Karpas-422 (cell line): ENCODE data around the gene NCKAP1. TPM values are rescaled to one million over a fixed set of nuclear protein-coding genes. Genes with fewer than 3 reads are reported as not detected.
"Not testable (repeated sequence)": the region's sequence is repeated elsewhere in the genome, so short reads cannot be mapped to it uniquely, and the experiment has no call there.

Experiments used
- DNase-seq: peaks from one replicate; pipeline ENCODE4 v3.0.0-alpha.2; 2015
- H2AFZ ChIP-seq: fragments of 200-600 bp; sonication (generic); 2 replicates; pipeline ENCODE4 v1.6.1; 2014; ENCODE audit warnings: antibody characterized with exemption, low read length, mixed read lengths
- H3K27ac ChIP-seq: fragments of 200-600 bp; sonication (generic); 2 replicates; pipeline ENCODE4 v1.5.1; 2014; ENCODE audit warnings: mild to moderate bottlenecking, low read length, moderate library complexity
- H3K27me3 ChIP-seq: fragments of 200-600 bp; sonication (generic); 2 replicates; pipeline ENCODE4 v1.6.1; 2014; ENCODE audit warnings: low read length, mixed read lengths
- H3K36me3 ChIP-seq: fragments of 200-600 bp; sonication (generic); 2 replicates; pipeline ENCODE4 v1.6.1; 2014; ENCODE audit warnings: low read length, mixed read lengths; ENCODE audit not compliant: insufficient read depth
- H3K4me1 ChIP-seq: fragments of 200-600 bp; sonication (generic); 2 replicates; pipeline ENCODE4 v1.6.1; 2014; ENCODE audit warnings: mild to moderate bottlenecking, low read length, mixed read lengths
- H3K4me2 ChIP-seq: fragments of 200-600 bp; sonication (generic); 2 replicates; pipeline ENCODE4 v1.6.1; 2014; ENCODE audit warnings: low read length, low read depth, mild to moderate bottlenecking; ENCODE audit not compliant: poor library complexity, severe bottlenecking
- H3K4me3 ChIP-seq: fragments of 200-600 bp; sonication (generic); 2 replicates; pipeline ENCODE4 v1.5.1; 2014; ENCODE audit warnings: mild to moderate bottlenecking, antibody characterized with exemption, low read length, mixed read lengths
- H3K79me2 ChIP-seq: fragments of 200-600 bp; sonication (generic); 2 replicates; pipeline ENCODE4 v1.6.1; 2014; ENCODE audit warnings: mild to moderate bottlenecking, low read length, mixed read lengths
- H3K9ac ChIP-seq: fragments of 200-600 bp; sonication (generic); 2 replicates; pipeline ENCODE4 v1.6.0; 2014; ENCODE audit warnings: low read length
- H3K9me2 ChIP-seq: fragments of 200-600 bp; sonication (generic), shearing (Covaris generic); replicated peaks from 2 replicates; pipeline ENCODE4 v1.6.0; 2014; ENCODE audit warnings: mild to moderate bottlenecking, low read length, moderate library complexity; ENCODE audit not compliant: insufficient read depth
- H3K9me3 ChIP-seq: fragments of 300-700, 200-600 bp; sonication (generic); 2 replicates; pipeline ENCODE4 v1.6.1; 2014; ENCODE audit warnings: low read length, mixed read lengths
- H4K20me1 ChIP-seq: fragments of 200-600 bp; sonication (generic); 2 replicates; pipeline ENCODE4 v1.6.1; 2014; ENCODE audit warnings: mild to moderate bottlenecking, antibody characterized with exemption, low read length, low read depth; ENCODE audit not compliant: insufficient read depth
- total RNA-seq: library from RNA; depleted of rRNA; stranded (reverse); fragments of >200 nt; shearing (Covaris generic); gene quantifications from 2 replicates; pipeline ENCODE4 v1.2.3, GENCODE V29; 2014; ENCODE audit warnings: low replicate concordance

Gene NCKAP1
- total RNA-seq, 1 experiment from 2014 or later, result not detected

DNA sequence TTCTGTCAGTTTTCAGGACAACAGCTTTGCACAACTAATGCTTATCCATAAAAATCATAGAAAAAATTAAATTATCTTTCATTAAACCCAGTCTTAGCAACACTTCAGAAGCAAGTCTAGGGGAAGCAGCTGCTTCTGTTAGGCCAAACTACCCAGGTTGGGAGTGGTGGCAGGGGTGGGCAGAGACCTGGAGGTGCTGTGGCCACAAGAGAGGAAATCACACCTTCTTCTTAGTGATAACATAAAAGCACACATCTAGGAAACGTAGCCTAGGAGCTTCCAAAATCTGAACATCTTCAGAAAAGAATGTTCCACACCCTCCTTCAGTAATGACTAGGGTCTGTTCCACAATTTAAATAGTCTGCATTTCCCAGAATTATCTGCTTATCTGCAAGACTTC lies 139.5 kb downstream of the NCKAP1 start:
- Histone ChIP-seq H3K9me3 (no peaks in the 10 kb centered on the region), H3K27ac (no peak overlapping the region), H3K36me3 (no peaks in the 10 kb centered on the region), H3K4me2 (no peak overlapping the region), H3K9ac (no peak overlapping the region), H3K9me2 (no peaks in the 10 kb centered on the region), H3K4me3 (no peak overlapping the region), H3K27me3 (no peaks in the 10 kb centered on the region), H3K79me2 (no peaks in the 10 kb centered on the region), H2AFZ (no peak overlapping the region), H3K4me1 (no peaks in the 10 kb centered on the region), H4K20me1 (no peaks in the 10 kb centered on the region)
- no peak for DNase-seq

DNA sequence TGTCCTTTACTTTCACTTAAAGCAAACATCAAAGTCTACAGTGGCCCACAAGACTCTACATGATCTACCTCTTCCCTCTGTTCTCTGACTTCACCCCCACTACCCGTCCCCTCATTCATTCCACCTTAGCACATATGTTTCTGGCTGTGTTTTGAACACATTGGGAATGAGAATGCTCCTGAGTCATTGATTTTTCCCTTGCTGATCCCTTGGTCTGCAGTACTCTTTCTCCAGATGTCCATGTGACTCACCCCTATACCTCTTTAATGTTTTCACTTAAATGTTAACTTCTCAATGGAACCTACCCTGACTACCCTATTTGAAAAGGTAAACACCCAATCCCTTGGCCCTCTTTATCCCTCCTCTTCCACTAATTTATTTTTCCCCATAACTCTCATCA lies 141.1 kb downstream of the NCKAP1 start:
- H4K20me1 ChIP-seq, result no peaks in the 10 kb centered on the region
- no peak overlapping the region for H3K27ac ChIP-seq

DNA sequence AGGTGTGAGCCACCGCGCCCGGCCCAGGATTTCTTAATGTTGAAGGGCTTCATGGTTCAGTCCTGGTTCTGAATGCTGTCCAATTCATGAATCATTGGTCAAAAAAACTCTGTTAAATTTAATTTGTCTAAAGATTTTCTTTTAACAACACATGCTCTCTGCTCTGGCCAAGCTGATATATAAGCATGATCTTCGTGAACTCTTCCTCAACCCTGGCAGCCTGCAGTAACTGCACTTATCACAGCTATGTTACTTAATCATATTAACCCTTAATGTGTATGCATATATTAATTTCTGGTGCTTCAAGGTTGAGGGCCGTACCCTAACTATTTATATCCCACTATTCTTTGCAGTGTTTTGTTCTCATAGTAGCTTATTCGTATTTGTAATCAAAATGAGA lies 142.5 kb downstream of the NCKAP1 start:
- DNase-seq, result no peak
- no peaks in the 10 kb centered on the region for H3K79me2 ChIP-seq

More for the DNA sequence above, 141.1 kb downstream of the NCKAP1 start:
- no peak overlapping the region for H3K9ac ChIP-seq
- DNase-seq, result no peak
- H3K9me2 ChIP-seq, result no peaks in the 10 kb centered on the region
- no peak overlapping the region for H3K4me3 ChIP-seq
- H3K4me2 ChIP-seq, result no peak overlapping the region
- H3K36me3 ChIP-seq, result no peaks in the 10 kb centered on the region
- H3K79me2 ChIP-seq, result no peaks in the 10 kb centered on the region
- no peaks in the 10 kb centered on the region for H3K9me3 ChIP-seq
- H3K27me3 ChIP-seq, result no peaks in the 10 kb centered on the region
- H3K4me1 ChIP-seq, result no peaks in the 10 kb centered on the region
- no peak overlapping the region for H2AFZ ChIP-seq

DNA sequence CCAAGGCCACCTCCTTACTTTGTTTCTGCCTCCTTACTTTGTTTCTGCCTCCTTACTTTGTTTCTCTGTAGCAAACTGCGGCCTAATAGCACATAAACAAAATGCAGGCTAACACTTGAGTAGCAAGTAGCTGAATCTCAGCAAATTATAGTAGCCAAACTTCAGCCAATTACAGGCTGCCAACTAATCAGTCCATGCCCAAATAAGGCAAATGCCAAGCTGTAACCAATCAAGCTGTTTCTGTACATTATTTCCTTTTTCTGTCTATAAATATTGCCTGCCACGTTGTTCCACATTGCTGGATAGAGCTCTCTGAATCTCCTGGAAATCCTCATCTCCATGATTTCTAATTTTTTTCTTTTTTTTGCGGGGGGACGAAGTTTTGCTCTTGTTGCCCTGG lies 143.1 kb downstream of the NCKAP1 start:
- H4K20me1 ChIP-seq, result no peaks in the 10 kb centered on the region
- no peaks in the 10 kb centered on the region for H3K36me3 ChIP-seq
- no peak overlapping the region for H3K4me3 ChIP-seq
- no peaks in the 10 kb centered on the region for H3K9me3 ChIP-seq
- no peak overlapping the region for H3K27ac ChIP-seq
- H3K9ac ChIP-seq, result no peak overlapping the region
- H3K9me2 ChIP-seq, result no peaks in the 10 kb centered on the region
- DNase-seq, result no peak
- H3K79me2 ChIP-seq, result no peaks in the 10 kb centered on the region
- no peaks in the 10 kb centered on the region for H3K4me1 ChIP-seq
- H2AFZ ChIP-seq, result no peak overlapping the region
- H3K27me3 ChIP-seq, result no peaks in the 10 kb centered on the region
- H3K4me2 ChIP-seq, result no peak overlapping the region

More for the DNA sequence above, 142.5 kb downstream of the NCKAP1 start:
- H4K20me1 ChIP-seq, result no peaks in the 10 kb centered on the region
- H2AFZ ChIP-seq, result no peak overlapping the region
- H3K4me3 ChIP-seq, result no peak overlapping the region
- no peaks in the 10 kb centered on the region for H3K9me3 ChIP-seq
- H3K27me3 ChIP-seq, result no peaks in the 10 kb centered on the region
- H3K9ac ChIP-seq, result no peak overlapping the region
- no peak overlapping the region for H3K4me2 ChIP-seq
- H3K27ac ChIP-seq, result no peak overlapping the region
- H3K36me3 ChIP-seq, result no peaks in the 10 kb centered on the region
- no peaks in the 10 kb centered on the region for H3K9me2 ChIP-seq
- H3K4me1 ChIP-seq, result no peaks in the 10 kb centered on the region

DNA sequence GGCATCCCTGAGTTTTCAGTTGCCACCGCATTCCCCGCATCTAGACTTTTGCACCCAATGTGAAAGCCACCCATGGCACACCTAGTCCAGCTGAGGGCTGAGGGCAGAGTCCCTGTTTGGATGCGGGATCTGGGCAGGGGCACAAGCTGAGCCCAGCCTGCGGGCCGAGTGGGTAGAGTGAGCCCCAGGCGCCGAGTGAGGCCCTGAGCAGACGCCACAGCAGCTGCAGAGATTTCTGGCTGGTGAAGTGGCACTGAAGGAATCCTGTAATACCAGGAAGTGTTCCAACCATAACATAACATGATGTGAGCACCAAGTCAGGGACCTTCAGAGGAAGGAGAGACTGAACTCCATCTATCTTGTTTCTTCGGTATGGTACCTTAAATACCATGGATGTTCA lies 144.1 kb downstream of the NCKAP1 start:
- H3K27me3 ChIP-seq, result no peaks in the 10 kb centered on the region
- no peak overlapping the region for H3K27ac ChIP-seq
- H3K9me2 ChIP-seq, result no peaks in the 10 kb centered on the region
- H3K4me1 ChIP-seq, result no peaks in the 10 kb centered on the region
- H3K9ac ChIP-seq, result no peak overlapping the region
- no peaks in the 10 kb centered on the region for H3K79me2 ChIP-seq
- DNase-seq, result no peak
- no peak overlapping the region for H2AFZ ChIP-seq
- H3K36me3 ChIP-seq, result no peaks in the 10 kb centered on the region
- no peak overlapping the region for H3K4me2 ChIP-seq
- no peaks in the 10 kb centered on the region for H4K20me1 ChIP-seq
- no peaks in the 10 kb centered on the region for H3K9me3 ChIP-seq
- no peak overlapping the region for H3K4me3 ChIP-seq

DNA sequence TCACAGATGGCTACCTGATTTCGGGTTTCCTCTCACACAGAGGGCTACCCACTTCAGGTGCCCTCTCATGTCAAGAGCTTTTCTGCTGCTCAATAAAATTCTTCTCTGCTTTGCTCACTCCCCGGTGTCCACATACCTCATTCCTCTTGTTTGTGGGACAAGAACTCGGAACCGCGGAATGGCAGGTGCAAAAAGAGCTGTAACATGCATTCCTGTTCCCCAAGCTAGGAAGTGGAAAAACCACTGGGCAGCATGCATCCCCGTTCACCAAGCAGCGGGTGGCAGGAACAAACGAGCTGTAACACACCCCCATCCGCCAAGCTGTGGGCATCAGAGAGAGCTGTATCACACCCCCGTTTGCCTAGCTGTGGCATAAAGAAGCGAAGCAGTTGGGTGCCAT lies 144.6 kb downstream of the NCKAP1 start:
- no peaks in the 10 kb centered on the region for H3K27me3 ChIP-seq
- H3K79me2 ChIP-seq, result no peaks in the 10 kb centered on the region
- H3K9me2 ChIP-seq, result no peaks in the 10 kb centered on the region
- H3K4me3 ChIP-seq, result no peak overlapping the region
- no peak overlapping the region for H2AFZ ChIP-seq
- H3K9me3 ChIP-seq, result no peaks in the 10 kb centered on the region
- H3K9ac ChIP-seq, result no peak overlapping the region
- DNase-seq, result no peak
- H4K20me1 ChIP-seq, result no peaks in the 10 kb centered on the region
- no peaks in the 10 kb centered on the region for H3K36me3 ChIP-seq
- H3K4me2 ChIP-seq, result no peak overlapping the region
- no peak overlapping the region for H3K27ac ChIP-seq
- H3K4me1 ChIP-seq, result no peaks in the 10 kb centered on the region

DNA sequence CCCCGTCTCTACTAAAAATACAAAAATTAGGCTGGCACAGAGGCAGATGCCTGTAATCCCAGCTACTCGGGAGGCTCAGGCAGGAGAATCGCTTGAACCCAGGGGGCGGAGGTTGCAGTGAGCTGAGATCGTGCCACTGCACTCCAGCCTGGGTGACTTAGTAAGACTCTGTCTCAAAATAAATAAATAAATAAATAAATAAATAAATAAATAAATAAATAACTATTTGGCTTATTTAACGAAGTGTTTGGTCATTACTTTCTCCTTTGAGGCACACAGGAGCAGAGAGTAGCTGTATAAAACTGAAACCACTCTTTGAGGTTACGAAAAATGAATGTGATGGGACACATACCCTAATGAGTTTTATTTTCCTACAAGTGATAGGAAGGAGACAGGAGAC lies 145.2 kb downstream of the NCKAP1 start:
- H3K9me2 ChIP-seq, H3K27me3 ChIP-seq, H4K20me1 ChIP-seq, H3K4me3 ChIP-seq, H3K36me3 ChIP-seq, DNase-seq, H3K27ac ChIP-seq, H2AFZ ChIP-seq, H3K4me1 ChIP-seq, H3K9me3 ChIP-seq, H3K9ac ChIP-seq, H3K79me2 ChIP-seq, H3K4me2 ChIP-seq: not testable (repeated sequence)

DNA sequence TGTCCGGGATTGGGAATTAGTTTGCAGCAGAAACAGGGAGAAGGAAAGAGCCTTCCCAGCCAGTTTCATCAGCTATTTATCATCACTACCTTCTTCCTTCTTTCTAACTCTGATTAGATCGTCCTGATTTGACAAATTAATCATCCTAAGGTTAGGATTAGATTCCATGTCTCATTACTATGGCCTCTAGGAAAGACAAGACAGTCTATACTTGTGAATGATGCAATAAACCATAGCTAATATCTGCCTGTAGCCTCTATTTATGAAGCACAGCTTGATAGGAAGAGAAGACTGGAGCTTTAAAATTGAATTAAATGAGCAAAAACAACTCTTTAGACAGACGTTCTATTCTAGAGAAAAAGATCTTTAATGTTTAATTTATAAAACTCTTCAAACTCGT lies 146.6 kb downstream of the NCKAP1 start:
- no peak overlapping the region for H3K4me2 ChIP-seq
- no peak for DNase-seq
- H2AFZ ChIP-seq, result no peak overlapping the region
- no peaks in the 10 kb centered on the region for H3K9me2 ChIP-seq
- H3K4me3 ChIP-seq, result no peak overlapping the region
- H3K4me1 ChIP-seq, result no peaks in the 10 kb centered on the region
- H3K9me3 ChIP-seq, result no peaks in the 10 kb centered on the region
- no peaks in the 10 kb centered on the region for H3K27me3 ChIP-seq
- no peak overlapping the region for H3K27ac ChIP-seq
- H3K36me3 ChIP-seq, result no peaks in the 10 kb centered on the region
- H3K9ac ChIP-seq, result no peak overlapping the region
- no peaks in the 10 kb centered on the region for H4K20me1 ChIP-seq
- no peaks in the 10 kb centered on the region for H3K79me2 ChIP-seq

DNA sequence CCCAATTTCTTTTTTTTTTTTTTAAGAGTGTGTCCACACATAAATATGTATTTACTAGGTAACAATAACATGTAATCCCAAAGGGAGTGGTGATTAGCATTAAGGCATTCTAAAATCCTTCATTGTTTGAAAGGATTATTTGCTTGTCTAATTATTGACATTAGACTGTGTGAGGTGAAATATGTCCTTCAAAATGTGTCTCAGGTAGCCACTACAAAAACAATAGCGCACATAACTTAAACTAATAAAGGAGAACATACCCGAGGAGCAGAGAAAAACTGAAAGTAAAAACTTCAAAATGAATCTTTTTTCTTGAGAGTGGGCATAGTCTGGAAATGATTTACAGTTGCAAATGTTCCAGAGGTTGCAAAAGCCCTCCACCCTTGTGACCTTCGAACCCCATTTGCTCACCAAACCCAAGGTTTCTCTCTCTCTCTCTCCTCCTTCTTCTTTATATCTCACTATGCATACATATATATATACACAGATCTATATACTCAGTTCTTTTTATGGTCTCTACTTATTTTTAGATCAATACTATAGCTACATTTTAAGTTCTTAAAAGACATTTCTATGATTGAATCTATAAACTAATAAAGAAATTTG lies 147.4 kb downstream of the NCKAP1 start:
- H3K9ac ChIP-seq, result no peak overlapping the region
- H3K79me2 ChIP-seq, result no peaks in the 10 kb centered on the region
- H3K36me3 ChIP-seq, result no peaks in the 10 kb centered on the region
- DNase-seq, result no peak
- no peak overlapping the region for H2AFZ ChIP-seq
- no peaks in the 10 kb centered on the region for H3K4me1 ChIP-seq
- H3K4me2 ChIP-seq, result no peak overlapping the region
- no peaks in the 10 kb centered on the region for H3K9me2 ChIP-seq
- no peaks in the 10 kb centered on the region for H3K9me3 ChIP-seq
- no peak overlapping the region for H3K27ac ChIP-seq
- H4K20me1 ChIP-seq, result no peaks in the 10 kb centered on the region
- no peak overlapping the region for H3K4me3 ChIP-seq
- no peaks in the 10 kb centered on the region for H3K27me3 ChIP-seq
